Measurements from ENCODE around the gene KLHL17. TPM values are rescaled to one million over a fixed set of nuclear protein-coding genes. Genes with fewer than 3 reads are reported as not detected.
A peak's percentile ranks its signal among the peaks of the same experiment; 100 is the strongest.

KLHL17 gene
- total and polyA plus RNA-seq, 10 of the 15 experiments (the other 5 are each of a cell fraction or from before 2014, with no cell fraction given): 0.03 to 30.6 (median 5.3) TPM

DNA sequence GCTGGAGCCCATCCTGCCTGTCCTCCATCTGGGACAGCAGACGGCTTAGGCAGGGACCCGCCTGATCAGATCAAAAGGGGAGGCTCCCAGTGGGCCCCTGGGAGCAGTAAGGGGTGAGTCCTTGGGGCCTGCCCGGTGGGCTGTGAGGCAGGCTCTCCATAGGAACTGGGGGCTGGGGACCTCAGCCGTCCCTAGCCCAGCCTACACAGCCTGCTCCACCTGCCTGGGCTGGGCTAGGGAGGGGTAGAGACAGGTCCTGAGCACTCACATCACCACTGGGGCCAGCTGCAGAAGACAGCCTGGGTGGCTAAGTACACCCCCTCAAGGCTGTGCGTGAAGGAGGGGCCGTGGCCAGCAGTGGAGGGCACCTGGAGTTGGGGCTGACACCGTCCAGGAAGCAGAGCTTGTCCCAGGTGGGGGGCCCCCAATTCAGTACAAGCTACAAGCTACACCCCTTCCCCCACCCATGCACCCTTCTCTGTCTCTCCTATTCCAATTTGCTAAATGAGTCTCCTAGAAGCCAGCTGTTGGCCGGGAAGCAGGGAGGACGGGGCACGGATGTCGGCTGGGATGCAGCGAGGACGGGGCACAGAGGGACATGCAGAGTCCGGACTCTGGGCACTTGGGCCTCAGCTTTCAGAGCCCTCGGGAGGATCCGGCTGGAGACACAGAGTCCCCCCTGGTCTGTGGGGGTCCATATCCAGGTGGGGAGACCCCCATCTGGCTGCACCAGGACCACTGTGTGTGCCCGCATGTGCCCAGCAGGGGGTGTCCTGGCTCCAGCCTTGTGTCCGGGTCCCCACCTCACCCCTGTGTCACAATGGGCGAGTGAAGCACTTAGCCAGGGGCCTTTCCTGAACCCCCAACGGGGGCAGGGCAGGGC lies 54.7 kb downstream of the KLHL17 start:
- no peaks in the 10 kb centered on the region for H3K27me3 ChIP-seq (replicated peaks in 1 of 2; ENCODE audit: control insufficient read depth in 2 of 2, insufficient read depth in 2 of 2, low read length in 1 of 2)
- DNase-seq (ENCODE audit: low read depth, low spot score) (no peak), ATAC-seq (peak; percentile 23), FAIRE-seq (no peak)
- intact Hi-C loops (cut with micrococcal nuclease; ENCODE audit: unreplicated experiment) (loop anchor here (5.0 kb wide), 1 partner anchor 47 kb away; no protein-coding TSS in a partner anchor), in situ Hi-C loops (cut with MboI) (no loop called here)
- RAD21 ChIA-PET (ENCODE audit: unreplicated experiment): interaction anchor here (1.3 to 3.2 kb wide), 7 partner anchors 13 to 49 kb away, joined by 3 to 24 read pairs (median 7); partner anchors contain the start of gene PERM1
- peak overlapping the region; percentile 62 for H3K4me2 ChIP-seq (ENCODE audit: control insufficient read depth, insufficient read depth)
- no peaks in the 10 kb centered on the region for H3K9me3 ChIP-seq (replicated peaks; ENCODE audit: control insufficient read depth, insufficient read depth, low read length)
- no peaks in the 10 kb centered on the region for H4K20me1 ChIP-seq (ENCODE audit: control insufficient read depth, insufficient read depth)
- WGBS (ENCODE audit: insufficient coverage, insufficient replicate concordance, low lambda C conversion rate, missing lambda C conversion rate): 58% methylated on average over 16 of the region's 20 CpGs
- peak overlapping the region; percentile 91 for H3K9ac ChIP-seq (ENCODE audit: control insufficient read depth, insufficient read depth, low read length)
- BruUV-seq (replicated peaks): no TSS peak
- POLR2A ChIA-PET: interaction anchor here (0.9 to 4.0 kb wide), 7 partner anchors 12 to 270 kb away, joined by 3 to 22 read pairs (median 5); partner anchors contain the start of gene UBE2J2
- no peaks in the 10 kb centered on the region for H3K36me3 ChIP-seq (ENCODE audit: control insufficient read depth in 2 of 2, insufficient read depth in 2 of 2, low read length in 1 of 2)
- H3K4me3 ChIP-seq: peak overlapping the region; percentile 90
- SMC1A ChIA-PET (ENCODE audit: uncharacterized antibody, unreplicated experiment): interaction anchor here (0.9 to 2.8 kb wide), 4 partner anchors 13 to 48 kb away, joined by 3 to 13 read pairs (median 11); partner anchors contain the start of gene HES4
- peaks cover 22% of the 10 kb centered on the region for H3K79me2 ChIP-seq (ENCODE audit: control insufficient read depth, insufficient read depth, low read length)
- no peak overlapping the region for H2AFZ ChIP-seq (ENCODE audit: control insufficient read depth, low read depth, low read length)
- H3K27ac ChIP-seq (ENCODE audit: control insufficient read depth, insufficient read depth): peak overlapping the region; percentile 92
- peaks cover 12% of the 10 kb centered on the region for H3K4me1 ChIP-seq (ENCODE audit: control insufficient read depth, insufficient read depth, low read length)
- CTCF ChIA-PET: interaction anchor here (0.8 to 7.4 kb wide), 10 partner anchors 12 to 358 kb away, joined by 3 to 68 read pairs (median 6); no protein-coding TSS in a partner anchor
- peak; percentile 42 for TF ChIP-seq RAD21 (IDR thresholded peaks at IDR 0.05; ENCODE audit: insufficient read depth, low read depth, low read length)
- TF ChIP-seq NR2C1 (IDR thresholded peaks at IDR 0.05): no peak
- TF ChIP-seq BCL11A (IDR thresholded peaks at IDR 0.05; ENCODE audit: low read depth, low read length): no peak
- TF ChIP-seq, protein P1, sequence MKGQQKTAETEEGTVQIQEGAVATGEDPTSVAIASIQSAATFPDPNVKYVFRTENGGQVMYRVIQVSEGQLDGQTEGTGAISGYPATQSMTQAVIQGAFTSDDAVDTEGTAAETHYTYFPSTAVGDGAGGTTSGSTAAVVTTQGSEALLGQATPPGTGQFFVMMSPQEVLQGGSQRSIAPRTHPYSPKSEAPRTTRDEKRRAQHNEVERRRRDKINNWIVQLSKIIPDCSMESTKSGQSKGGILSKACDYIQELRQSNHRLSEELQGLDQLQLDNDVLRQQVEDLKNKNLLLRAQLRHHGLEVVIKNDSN (IDR thresholded peaks at IDR 0.05; ENCODE audit: borderline replicate concordance, extremely low read length, insufficient read depth, low read depth, low read length): no peak
- TF ChIP-seq POLR2A (IDR thresholded peaks at IDR 0.05; ENCODE audit: low read depth, low read length): peak; percentile 81
- TF ChIP-seq, protein P2, sequence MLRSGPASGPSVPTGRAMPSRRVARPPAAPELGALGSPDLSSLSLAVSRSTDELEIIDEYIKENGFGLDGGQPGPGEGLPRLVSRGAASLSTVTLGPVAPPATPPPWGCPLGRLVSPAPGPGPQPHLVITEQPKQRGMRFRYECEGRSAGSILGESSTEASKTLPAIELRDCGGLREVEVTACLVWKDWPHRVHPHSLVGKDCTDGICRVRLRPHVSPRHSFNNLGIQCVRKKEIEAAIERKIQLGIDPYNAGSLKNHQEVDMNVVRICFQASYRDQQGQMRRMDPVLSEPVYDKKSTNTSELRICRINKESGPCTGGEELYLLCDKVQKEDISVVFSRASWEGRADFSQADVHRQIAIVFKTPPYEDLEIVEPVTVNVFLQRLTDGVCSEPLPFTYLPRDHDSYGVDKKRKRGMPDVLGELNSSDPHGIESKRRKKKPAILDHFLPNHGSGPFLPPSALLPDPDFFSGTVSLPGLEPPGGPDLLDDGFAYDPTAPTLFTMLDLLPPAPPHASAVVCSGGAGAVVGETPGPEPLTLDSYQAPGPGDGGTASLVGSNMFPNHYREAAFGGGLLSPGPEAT (IDR thresholded peaks at IDR 0.05; ENCODE audit: low read depth): no peak
- TF ChIP-seq SUPT20H (IDR thresholded peaks at IDR 0.05; ENCODE audit: borderline replicate concordance, control insufficient read depth, low read depth, low read length): no peak
- no peak for TF ChIP-seq MXI1 (IDR thresholded peaks at IDR 0.05; ENCODE audit: low read depth, low read length)
- TF ChIP-seq, protein P3, sequence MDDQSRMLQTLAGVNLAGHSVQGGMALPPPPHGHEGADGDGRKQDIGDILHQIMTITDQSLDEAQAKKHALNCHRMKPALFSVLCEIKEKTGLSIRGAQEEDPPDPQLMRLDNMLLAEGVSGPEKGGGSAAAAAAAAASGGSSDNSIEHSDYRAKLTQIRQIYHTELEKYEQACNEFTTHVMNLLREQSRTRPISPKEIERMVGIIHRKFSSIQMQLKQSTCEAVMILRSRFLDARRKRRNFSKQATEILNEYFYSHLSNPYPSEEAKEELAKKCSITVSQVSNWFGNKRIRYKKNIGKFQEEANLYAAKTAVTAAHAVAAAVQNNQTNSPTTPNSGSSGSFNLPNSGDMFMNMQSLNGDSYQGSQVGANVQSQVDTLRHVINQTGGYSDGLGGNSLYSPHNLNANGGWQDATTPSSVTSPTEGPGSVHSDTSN (IDR thresholded peaks at IDR 0.05; ENCODE audit: insufficient replicate concordance, low read depth, low read length): peak; percentile 1
- TF ChIP-seq BHLHE40 (IDR thresholded peaks at IDR 0.05; ENCODE audit: borderline replicate concordance in 1 of 2, low read depth in 2 of 2, low read length in 1 of 2): peak in 1 of 2 experiments; percentile 28; a peak in 1 of 4 replicates
- TF ChIP-seq RBBP5 (conservative IDR thresholded peaks at IDR 0.05): no peak
- no peak for TF ChIP-seq EGR1 (IDR thresholded peaks at IDR 0.05; ENCODE audit: borderline replicate concordance in 1 of 2, low read depth in 2 of 2, low read length in 2 of 2)
- no peak for TF ChIP-seq RUNX3 (IDR thresholded peaks at IDR 0.05; ENCODE audit: low read length)
- TF ChIP-seq, protein P4, sequence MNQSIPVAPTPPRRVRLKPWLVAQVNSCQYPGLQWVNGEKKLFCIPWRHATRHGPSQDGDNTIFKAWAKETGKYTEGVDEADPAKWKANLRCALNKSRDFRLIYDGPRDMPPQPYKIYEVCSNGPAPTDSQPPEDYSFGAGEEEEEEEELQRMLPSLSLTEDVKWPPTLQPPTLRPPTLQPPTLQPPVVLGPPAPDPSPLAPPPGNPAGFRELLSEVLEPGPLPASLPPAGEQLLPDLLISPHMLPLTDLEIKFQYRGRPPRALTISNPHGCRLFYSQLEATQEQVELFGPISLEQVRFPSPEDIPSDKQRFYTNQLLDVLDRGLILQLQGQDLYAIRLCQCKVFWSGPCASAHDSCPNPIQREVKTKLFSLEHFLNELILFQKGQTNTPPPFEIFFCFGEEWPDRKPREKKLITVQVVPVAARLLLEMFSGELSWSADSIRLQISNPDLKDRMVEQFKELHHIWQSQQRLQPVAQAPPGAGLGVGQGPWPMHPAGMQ (IDR thresholded peaks at IDR 0.05; ENCODE audit: borderline replicate concordance): no peak
- TF ChIP-seq ASH2L (IDR thresholded peaks at IDR 0.05; ENCODE audit: borderline replicate concordance, low read depth): no peak
- TF ChIP-seq RFX5 (IDR thresholded peaks at IDR 0.05; ENCODE audit: low read depth, low read length): no peak
- TF ChIP-seq CBFB (IDR thresholded peaks at IDR 0.05; ENCODE audit: low read depth): no peak
